Liver (tissue), 9 donors: Measurements from ENCODE around the gene ARL6IP4. TPM values are rescaled to one million over a fixed set of nuclear protein-coding genes. Genes with fewer than 3 reads are reported as not detected.

Experiments
- DNase-seq: peaks from one replicate; pipeline ENCODE4 v3.0.0-alpha.2; 2017; ENCODE audit warnings: low spot score
- H3K27ac ChIP-seq, 2 donors: one replicate each; pipeline ENCODE4 v1.7.0; 2013; ENCODE audit warnings: inconsistent platforms in 2 of 2, low read length in 2 of 2, control low read depth in 1 of 2, low read depth in 1 of 2, mild to moderate bottlenecking in 1 of 2
- H3K27me3 ChIP-seq, 4 donors: one replicate each; pipeline versions ENCODE4 v1.6.1 to v1.7.0; 2013; ENCODE audit warnings: low read length in 3 of 4, inconsistent platforms in 1 of 4, mild to moderate bottlenecking in 1 of 4, moderate library complexity in 1 of 4; ENCODE audit not compliant: control insufficient read depth in 4 of 4, insufficient read depth in 4 of 4
- H3K36me3 ChIP-seq, 4 donors: one replicate each; pipeline versions ENCODE4 v1.6.1 to v1.7.0; 2013; ENCODE audit warnings: low read length in 3 of 4, mild to moderate bottlenecking in 3 of 4, low read depth in 1 of 4, moderate library complexity in 1 of 4; ENCODE audit not compliant: control insufficient read depth in 4 of 4, insufficient read depth in 3 of 4
- H3K4me1 ChIP-seq, 4 donors: one replicate each; pipeline versions ENCODE4 v1.6.1 to v1.7.0; 2013; ENCODE audit warnings: low read length in 3 of 4, mild to moderate bottlenecking in 3 of 4, moderate library complexity in 1 of 4; ENCODE audit not compliant: control insufficient read depth in 4 of 4, insufficient read depth in 4 of 4
- H3K4me3 ChIP-seq, 3 donors: one replicate each; pipeline versions ENCODE4 v1.6.1 to v1.7.0; 2013; ENCODE audit warnings: low read length in 3 of 3, control low read depth in 1 of 3, low read depth in 1 of 3, mild to moderate bottlenecking in 1 of 3
- H3K9ac ChIP-seq, 2 donors: one replicate each; pipeline ENCODE4 v1.7.0; 2013; ENCODE audit warnings: low read length in 2 of 2, mild to moderate bottlenecking in 2 of 2, moderate library complexity in 2 of 2, control low read depth in 1 of 2, low read depth in 1 of 2
- H3K9me3 ChIP-seq, 4 donors: one replicate each; pipeline versions ENCODE4 v1.6.1 to v1.7.0; 2013; ENCODE audit warnings: low read length in 3 of 4; ENCODE audit not compliant: control insufficient read depth in 4 of 4
- EGR1 ChIP-seq, 2 donors: IDR thresholded peaks; 2 replicates each; pipeline ENCODE4 v1.6.1; 2016 to 2018; ENCODE audit warnings: antibody characterized with exemption in 2 of 2, low read depth in 2 of 2
- FOXA1 ChIP-seq: IDR thresholded peaks from 2 replicates; pipeline ENCODE4 v1.6.1; 2016; ENCODE audit warnings: antibody characterized with exemption
- FOXA2 ChIP-seq: IDR thresholded peaks from 2 replicates; pipeline ENCODE4 v1.6.1; 2016; ENCODE audit warnings: antibody characterized with exemption
- GABPA ChIP-seq, 2 donors: IDR thresholded peaks in 1 of 2; conservative IDR thresholded peaks in 1 of 2; 2 replicates each; pipeline ENCODE4 v1.6.1; 2016; ENCODE audit warnings: antibody characterized with exemption in 2 of 2, mild to moderate bottlenecking in 1 of 2, moderate library complexity in 1 of 2
- HNF4A ChIP-seq, 2 donors: conservative IDR thresholded peaks; 2 replicates each; pipeline ENCODE4 v1.6.1; 2016; ENCODE audit warnings: antibody characterized with exemption in 2 of 2, mild to moderate bottlenecking in 2 of 2
- JUND ChIP-seq, 2 donors: IDR thresholded peaks; 2 replicates each; pipeline ENCODE4 v1.6.1; 2016; ENCODE audit warnings: antibody characterized with exemption in 2 of 2
- NR2F2 ChIP-seq: IDR thresholded peaks from 2 replicates; pipeline ENCODE4 v1.6.1; 2016; ENCODE audit warnings: antibody characterized with exemption
- RAD21 ChIP-seq, 2 donors: IDR thresholded peaks; 2 replicates each; pipeline ENCODE4 v1.6.1; 2016; ENCODE audit warnings: antibody characterized with exemption in 2 of 2, mild to moderate bottlenecking in 2 of 2
- RXRA ChIP-seq, 2 donors: IDR thresholded peaks; 2 replicates each; pipeline ENCODE4 v1.6.1; 2017 to 2018; ENCODE audit warnings: antibody characterized with exemption in 2 of 2, mild to moderate bottlenecking in 1 of 2
- TAF1 ChIP-seq: conservative IDR thresholded peaks from 2 replicates; pipeline ENCODE4 v1.6.1; 2016; ENCODE audit warnings: antibody characterized with exemption, mild to moderate bottlenecking
- ZBTB33 ChIP-seq: IDR thresholded peaks from 2 replicates; pipeline ENCODE4 v1.6.1; 2016; ENCODE audit warnings: antibody characterized with exemption
- WGBS: extraction: QIAGEN DNeasy Blood & Tissue Kit; methylation state at CpG from one replicate; pipeline ENCODE4 v1.1.7; 2013; 5-methylcytosine and 5-hydroxymethylcytosine counted together
- polyA plus RNA-seq, 2 donors: library from polyadenylated mRNA; stranded (reverse) in 1 of 2; unstranded in 1 of 2; fragments of 200-250 nt in 1 of 2; fragments of >200 nt in 1 of 2; fragmentation: Nextera tagmentation in 1 of 2; extraction: Ambion mirVana in 1 of 2; gene quantifications; one replicate each; pipeline versions ENCODE4 v1.2.1 to v1.2.3, GENCODE V29; 2013 to 2015
- total RNA-seq, 2 donors: library from RNA; depleted of rRNA; stranded (reverse); fragments of >200 nt; gene quantifications; one replicate each; pipeline ENCODE4 v1.2.3, GENCODE V29; 2014
- TF ChIP-seq, protein P1 (sequence below): IDR thresholded peaks from 2 replicates; pipeline ENCODE4 v1.6.1; 2016; ENCODE audit warnings: antibody characterized with exemption, mild to moderate bottlenecking
- TF ChIP-seq, protein P2 (sequence below): IDR thresholded peaks from 2 replicates; pipeline ENCODE4 v1.6.1; 2016; ENCODE audit warnings: antibody characterized with exemption
- TF ChIP-seq, protein P3 (sequence below): IDR thresholded peaks from 2 replicates; pipeline ENCODE4 v1.6.1; 2016; ENCODE audit warnings: antibody characterized with exemption
- donor health status: healthy.
- donor health status: healthy.
- donor health status: healthy.
- donor health status: healthy.
- donor health status: healthy.

ARL6IP4 gene
- total and polyA plus RNA-seq, 4 donors, result 59.2 to 187 (median 121) TPM

DNA sequence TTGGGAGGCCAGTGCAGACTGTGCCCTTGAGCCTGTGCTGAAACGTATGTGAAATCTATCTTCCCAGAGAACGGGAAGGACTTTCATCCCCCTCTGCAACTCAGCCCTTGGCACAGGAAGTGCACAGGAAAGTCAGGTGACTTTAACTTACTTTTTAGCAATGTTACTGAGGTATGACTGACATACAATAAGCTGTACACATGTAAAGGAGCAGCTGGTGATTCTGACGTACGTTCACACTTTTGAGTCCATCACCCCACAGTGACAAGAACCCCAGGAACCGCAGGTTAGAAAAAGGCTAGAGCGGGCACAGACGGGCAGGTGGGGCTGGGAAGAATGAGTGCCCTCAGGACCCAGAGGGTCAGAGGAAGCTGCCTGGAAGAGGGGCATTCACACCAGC, 48.0 kb downstream of the ARL6IP4 start:
- Histone ChIP-seq H3K36me3 (peaks cover 3 to 28% (median 12%) of the 10 kb centered on the region in 4 donors), H3K9me3 (no peaks in the 10 kb centered on the region), H3K27me3 (no peaks in the 10 kb centered on the region), H3K4me3 (no peak overlapping the region), H3K27ac (no peak overlapping the region), H3K4me1 (no peaks in the 10 kb centered on the region), H3K9ac (no peak overlapping the region)
- WGBS, result 80% methylated on average over 7 of the region's 7 CpGs
- TF ChIP-seq JUND (IDR thresholded peaks at IDR 0.05), result no peak
- DNase-seq, result no peak

GRCh38 chr12:123029550-123029949, 49.1 kb downstream of the ARL6IP4 start:
- no peak overlapping the region for H3K9ac ChIP-seq
- no peaks in the 10 kb centered on the region for H3K4me1 ChIP-seq
- no peak overlapping the region for H3K4me3 ChIP-seq
- DNase-seq, result no peak
- no peaks in the 10 kb centered on the region for H3K9me3 ChIP-seq
- no peaks in the 10 kb centered on the region for H3K27me3 ChIP-seq
- H3K27ac ChIP-seq, result no peak overlapping the region
- TF ChIP-seq FOXA2, result no peak
- no peak for TF ChIP-seq JUND (IDR thresholded peaks at IDR 0.05)
- TF ChIP-seq RXRA (IDR thresholded peaks at IDR 0.05), result no peak
- no peak for TF ChIP-seq ZBTB33
- TF ChIP-seq, protein P1, sequence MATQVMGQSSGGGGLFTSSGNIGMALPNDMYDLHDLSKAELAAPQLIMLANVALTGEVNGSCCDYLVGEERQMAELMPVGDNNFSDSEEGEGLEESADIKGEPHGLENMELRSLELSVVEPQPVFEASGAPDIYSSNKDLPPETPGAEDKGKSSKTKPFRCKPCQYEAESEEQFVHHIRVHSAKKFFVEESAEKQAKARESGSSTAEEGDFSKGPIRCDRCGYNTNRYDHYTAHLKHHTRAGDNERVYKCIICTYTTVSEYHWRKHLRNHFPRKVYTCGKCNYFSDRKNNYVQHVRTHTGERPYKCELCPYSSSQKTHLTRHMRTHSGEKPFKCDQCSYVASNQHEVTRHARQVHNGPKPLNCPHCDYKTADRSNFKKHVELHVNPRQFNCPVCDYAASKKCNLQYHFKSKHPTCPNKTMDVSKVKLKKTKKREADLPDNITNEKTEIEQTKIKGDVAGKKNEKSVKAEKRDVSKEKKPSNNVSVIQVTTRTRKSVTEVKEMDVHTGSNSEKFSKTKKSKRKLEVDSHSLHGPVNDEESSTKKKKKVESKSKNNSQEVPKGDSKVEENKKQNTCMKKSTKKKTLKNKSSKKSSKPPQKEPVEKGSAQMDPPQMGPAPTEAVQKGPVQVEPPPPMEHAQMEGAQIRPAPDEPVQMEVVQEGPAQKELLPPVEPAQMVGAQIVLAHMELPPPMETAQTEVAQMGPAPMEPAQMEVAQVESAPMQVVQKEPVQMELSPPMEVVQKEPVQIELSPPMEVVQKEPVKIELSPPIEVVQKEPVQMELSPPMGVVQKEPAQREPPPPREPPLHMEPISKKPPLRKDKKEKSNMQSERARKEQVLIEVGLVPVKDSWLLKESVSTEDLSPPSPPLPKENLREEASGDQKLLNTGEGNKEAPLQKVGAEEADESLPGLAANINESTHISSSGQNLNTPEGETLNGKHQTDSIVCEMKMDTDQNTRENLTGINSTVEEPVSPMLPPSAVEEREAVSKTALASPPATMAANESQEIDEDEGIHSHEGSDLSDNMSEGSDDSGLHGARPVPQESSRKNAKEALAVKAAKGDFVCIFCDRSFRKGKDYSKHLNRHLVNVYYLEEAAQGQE, result no peak
- no peak for TF ChIP-seq EGR1 (IDR thresholded peaks at IDR 0.05; ENCODE audit: low read depth in 2 of 2)
- no peak for TF ChIP-seq RAD21 (IDR thresholded peaks at IDR 0.05)
- peaks cover 3 to 28% (median 15%) of the 10 kb centered on the region in 4 donors for H3K36me3 ChIP-seq

DNA sequence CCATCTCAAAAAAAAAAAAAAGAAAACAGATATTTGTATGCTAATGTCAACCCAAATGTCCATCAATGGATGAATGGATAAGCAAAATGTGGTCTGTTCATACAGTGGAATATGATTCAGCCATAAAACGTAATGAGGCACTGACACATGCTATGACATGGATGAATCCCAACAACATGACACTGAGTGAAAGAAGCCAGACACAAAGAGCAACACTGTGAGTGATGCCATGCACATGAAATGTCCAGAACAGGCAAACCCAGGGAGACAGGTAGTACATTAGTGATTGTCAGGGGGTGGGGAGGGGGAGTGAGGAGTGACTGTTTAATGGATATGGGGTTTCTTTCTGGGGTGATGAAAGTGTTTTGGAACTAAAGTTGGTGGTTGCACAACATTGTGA, 50.2 kb downstream of the ARL6IP4 start:
- H3K9ac ChIP-seq, result no peak overlapping the region
- no peak overlapping the region for H3K27ac ChIP-seq
- 90% methylated on average over 1 of the region's 1 CpG for WGBS
- TF ChIP-seq, protein P2, sequence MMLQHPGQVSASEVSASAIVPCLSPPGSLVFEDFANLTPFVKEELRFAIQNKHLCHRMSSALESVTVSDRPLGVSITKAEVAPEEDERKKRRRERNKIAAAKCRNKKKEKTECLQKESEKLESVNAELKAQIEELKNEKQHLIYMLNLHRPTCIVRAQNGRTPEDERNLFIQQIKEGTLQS, result no peak
- TF ChIP-seq TAF1 (no peak), HNF4A (conservative IDR thresholded peaks at IDR 0.05) (no peak), GABPA (IDR thresholded peaks at IDR 0.05 in 1 of 2, conservative IDR thresholded peaks at IDR 0.05 in 1 of 2) (no peak), RAD21 (IDR thresholded peaks at IDR 0.05) (no peak), EGR1 (IDR thresholded peaks at IDR 0.05; ENCODE audit: low read depth in 2 of 2) (no peak), NR2F2 (no peak), ZBTB33 (no peak), FOXA1 (no peak)
- TF ChIP-seq, protein P3, sequence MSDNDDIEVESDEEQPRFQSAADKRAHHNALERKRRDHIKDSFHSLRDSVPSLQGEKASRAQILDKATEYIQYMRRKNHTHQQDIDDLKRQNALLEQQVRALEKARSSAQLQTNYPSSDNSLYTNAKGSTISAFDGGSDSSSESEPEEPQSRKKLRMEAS, result no peak
- DNase-seq, result no peak
- H3K4me1 ChIP-seq, result no peaks in the 10 kb centered on the region
- H3K9me3 ChIP-seq, result no peaks in the 10 kb centered on the region
- H3K27me3 ChIP-seq, result no peaks in the 10 kb centered on the region
- H3K36me3 ChIP-seq, result peaks cover 3 to 28% (median 15%) of the 10 kb centered on the region in 4 donors
- H3K4me3 ChIP-seq, result no peak overlapping the region
